GM18505 (cell line): ENCODE results near the gene BTD.

ENCODE experiments used
- ATAC-seq: cut with Tn5 transposase; IDR thresholded peaks from one replicate; pipeline ENCODE4 v1.9.1; 2021; ENCODE audit not compliant: unreplicated experiment
- POLR2A ChIP-seq: IDR thresholded peaks from 4 replicates; pipeline ENCODE4 v1.6.1; 2011; ENCODE audit warnings: borderline replicate concordance; ENCODE audit not compliant: insufficient read depth, insufficient read length; ENCODE audit errors: extremely low read depth

Gene BTD

GRCh38 chr3:15683253-15683652 lies 81.7 kb downstream of the BTD start:
- TF ChIP-seq POLR2A: no peak
- no peak for ATAC-seq

GRCh38 chr3:15685927-15686326 lies 84.4 kb downstream of the BTD start:
- no peak for ATAC-seq

GRCh38 chr3:15690230-15690629 lies 88.7 kb downstream of the BTD start:
- ATAC-seq: no peak
- TF ChIP-seq POLR2A: no peak

More at GRCh38 chr3:15685927-15686326, 84.4 kb downstream of the BTD start:
- no peak for TF ChIP-seq POLR2A

- no peak for TF ChIP-seq POLR2A
- no peak for ATAC-seq
These were observed 89.2 kb downstream of the BTD start for GRCh38 chr3:15690748-15691147.

GRCh38 chr3:15693355-15693754 lies 91.8 kb downstream of the BTD start:
- no peak for ATAC-seq
- TF ChIP-seq POLR2A: no peak

- ATAC-seq: no peak
- TF ChIP-seq POLR2A: no peak
These were observed 93.1 kb downstream of the BTD start for GRCh38 chr3:15694628-15695027.
